Cardiac muscle cell (in vitro differentiated cells and primary cell): ENCODE results near the gene NEURL4. TPM values are rescaled to one million over a fixed set of nuclear protein-coding genes. Genes with fewer than 3 reads are reported as not detected.

Source experiments
- DNase-seq, 2 donors: peaks; one replicate each; pipeline versions ENCODE4 v3.0.0 to v3.0.0-alpha.2; 2010 to 2017; ENCODE audit warnings: low read depth in 1 of 2, low spot score in 1 of 2
- H3K27ac ChIP-seq: fragments of 200-600 bp; sonication (generic); 2 replicates; pipeline ENCODE4 v1.5.1; 2016
- H3K27me3 ChIP-seq: fragments of 200-600 bp; sonication (generic); 2 replicates; pipeline ENCODE4 v1.6.0; 2016; ENCODE audit warnings: control low read depth
- H3K36me3 ChIP-seq: fragments of 200-600 bp; sonication (generic); 2 replicates; pipeline ENCODE4 v1.5.1; 2016; ENCODE audit warnings: control low read depth
- H3K4me1 ChIP-seq: fragments of 200-600 bp; sonication (generic); 2 replicates; pipeline ENCODE4 v1.8.1; 2017; ENCODE audit warnings: low read depth, mild to moderate bottlenecking, mixed run types
- H3K4me3 ChIP-seq: fragments of 200-600 bp; sonication (generic); 2 replicates; pipeline ENCODE4 v1.5.1; 2016; ENCODE audit warnings: mild to moderate bottlenecking
- H3K9me3 ChIP-seq: fragments of 200-600 bp; sonication (generic); 2 replicates; pipeline ENCODE4 v1.5.1; 2017; ENCODE audit warnings: low read depth, mild to moderate bottlenecking, control low read depth
- CTCF ChIP-seq: IDR thresholded peaks from 2 replicates; pipeline ENCODE4 v1.5.1; 2012; ENCODE audit warnings: low read depth, mild to moderate bottlenecking, low read length
- polyA plus RNA-seq: library from polyadenylated mRNA; unstranded; fragments of >200 nt; fragmentation: Nextera tagmentation; extraction: Ambion mirVana; gene quantifications from 2 replicates; pipeline ENCODE4 v1.2.1, GENCODE V29; 2016
- total RNA-seq: library from RNA; depleted of rRNA; stranded (reverse); fragments of >200 nt; gene quantifications from 2 replicates; pipeline ENCODE4 v1.2.3, GENCODE V29; 2016

Gene NEURL4
- total and polyA plus RNA-seq, 2 experiments from 2014 or later, result 15.5 to 32.4 TPM

DNA sequence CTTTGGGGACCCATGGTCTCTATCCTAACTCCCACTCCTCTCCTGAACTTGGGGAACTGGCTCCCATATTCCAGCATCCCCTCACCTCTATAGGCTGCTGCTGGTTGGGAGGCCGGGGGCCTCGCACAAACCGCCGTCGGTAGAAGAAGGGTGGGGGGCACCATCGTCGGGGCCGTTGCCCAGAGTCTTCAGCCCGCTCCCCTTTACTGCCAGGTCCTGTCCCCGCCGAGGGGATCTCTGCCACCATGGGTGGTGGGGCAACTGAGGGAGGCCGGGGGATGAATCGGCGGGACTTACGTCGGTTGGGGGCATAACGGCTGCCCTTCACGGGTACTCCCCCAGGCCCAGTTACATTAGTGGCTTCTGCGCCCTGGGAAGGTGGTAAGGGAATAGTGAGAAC lies 39.0 kb downstream of the NEURL4 start:
- no peaks in the 10 kb centered on the region for H3K27me3 ChIP-seq
- H3K27ac ChIP-seq, result no peak overlapping the region
- no peak for DNase-seq
- H3K4me1 ChIP-seq, result peaks cover 35% of the 10 kb centered on the region
- no peak overlapping the region for H3K4me3 ChIP-seq
- no peak for TF ChIP-seq CTCF
- no peaks in the 10 kb centered on the region for H3K9me3 ChIP-seq
- peaks cover 17% of the 10 kb centered on the region for H3K36me3 ChIP-seq

DNA sequence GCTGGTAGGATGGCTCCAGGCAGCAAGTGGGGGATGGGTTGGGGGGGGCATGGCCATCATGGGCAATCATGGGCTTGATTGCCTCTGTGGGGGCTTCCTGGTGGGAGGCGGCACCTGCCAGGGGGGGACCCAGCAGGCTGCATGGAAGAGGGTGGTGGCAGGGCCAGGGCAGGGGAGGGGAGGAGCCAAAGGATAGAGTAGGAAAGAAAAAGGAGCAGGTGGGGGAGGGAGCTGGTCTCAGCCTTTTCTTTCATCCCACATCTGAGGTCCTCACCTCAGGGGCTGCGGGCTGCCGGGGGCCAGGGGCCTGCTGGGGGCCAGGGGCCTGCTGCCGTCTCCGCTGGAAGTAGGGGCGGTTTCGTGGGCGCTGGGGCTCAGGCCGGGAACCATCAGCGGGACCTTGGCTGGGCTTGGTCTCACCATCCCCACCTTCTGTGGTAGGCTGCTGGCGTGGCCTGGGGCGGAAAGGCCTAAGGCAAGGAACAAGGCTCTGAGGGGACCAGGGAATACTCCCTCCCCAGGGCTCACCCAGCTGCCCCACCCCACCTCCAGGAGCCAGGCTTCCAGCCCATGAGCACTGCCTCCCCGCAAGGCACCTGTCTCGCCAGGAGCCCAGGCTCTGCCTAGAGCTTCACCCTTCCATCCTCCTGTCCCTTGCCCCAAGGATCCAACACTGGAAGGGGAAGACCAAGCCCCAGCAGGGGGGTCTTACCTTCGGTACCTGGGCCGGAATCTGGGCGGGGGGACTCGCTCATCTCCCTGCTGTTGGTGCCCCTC lies 39.7 kb downstream of the NEURL4 start:
- TF ChIP-seq CTCF, result no peak
- Histone ChIP-seq H3K27me3 (no peaks in the 10 kb centered on the region), H3K4me3 (no peak overlapping the region), H3K36me3 (peaks cover 24% of the 10 kb centered on the region), H3K9me3 (no peaks in the 10 kb centered on the region), H3K27ac (peak overlapping the region; percentile 34), H3K4me1 (peaks cover 35% of the 10 kb centered on the region)
- no peak for DNase-seq

DNA sequence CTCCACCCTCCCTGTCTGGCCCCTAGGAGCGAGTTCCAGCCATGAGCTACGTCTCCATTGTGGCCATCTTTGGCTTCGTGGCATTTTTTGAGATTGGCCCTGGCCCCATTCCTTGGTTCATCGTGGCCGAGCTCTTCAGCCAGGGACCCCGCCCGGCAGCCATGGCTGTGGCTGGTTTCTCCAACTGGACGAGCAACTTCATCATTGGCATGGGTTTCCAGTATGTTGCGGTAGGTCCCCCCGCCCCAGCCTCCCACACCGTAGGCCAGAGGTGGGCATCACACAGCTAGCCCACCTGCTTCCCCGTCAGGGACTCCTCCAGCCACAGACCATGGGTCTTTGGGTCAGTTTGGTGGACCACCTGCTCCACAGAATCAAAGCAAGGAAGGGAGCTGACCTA lies 43.5 kb downstream of the NEURL4 start:
- Histone ChIP-seq H3K4me1 (peaks cover 2% of the 10 kb centered on the region), H3K4me3 (no peak overlapping the region), H3K27ac (no peak overlapping the region), H3K27me3 (no peaks in the 10 kb centered on the region), H3K36me3 (peaks cover 27% of the 10 kb centered on the region), H3K9me3 (no peaks in the 10 kb centered on the region)
- no peak for TF ChIP-seq CTCF
- DNase-seq, result no peak

DNA sequence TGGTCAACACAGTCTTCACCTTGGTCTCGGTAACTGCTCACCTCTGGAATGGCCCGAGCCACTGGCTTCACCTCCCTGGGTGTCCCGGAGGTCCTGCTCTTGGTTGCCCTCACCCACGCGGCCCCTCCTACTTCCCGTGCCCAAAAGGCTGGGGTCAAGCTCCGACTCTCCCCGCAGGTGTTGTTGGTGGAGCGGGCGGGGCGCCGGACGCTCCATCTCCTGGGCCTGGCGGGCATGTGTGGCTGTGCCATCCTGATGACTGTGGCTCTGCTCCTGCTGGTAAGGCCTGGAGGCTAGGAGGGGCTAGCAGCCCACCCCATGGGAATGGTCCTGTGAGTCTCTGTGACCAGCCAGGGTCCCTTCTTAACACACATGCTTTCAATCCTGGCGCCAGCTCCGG lies 44.2 kb downstream of the NEURL4 start:
- no peak for TF ChIP-seq CTCF
- H3K36me3 ChIP-seq, result peaks cover 27% of the 10 kb centered on the region
- H3K27ac ChIP-seq, result no peak overlapping the region
- H3K4me3 ChIP-seq, result no peak overlapping the region
- H3K9me3 ChIP-seq, result no peaks in the 10 kb centered on the region
- no peak for DNase-seq
- no peaks in the 10 kb centered on the region for H3K27me3 ChIP-seq
- no peaks in the 10 kb centered on the region for H3K4me1 ChIP-seq

DNA sequence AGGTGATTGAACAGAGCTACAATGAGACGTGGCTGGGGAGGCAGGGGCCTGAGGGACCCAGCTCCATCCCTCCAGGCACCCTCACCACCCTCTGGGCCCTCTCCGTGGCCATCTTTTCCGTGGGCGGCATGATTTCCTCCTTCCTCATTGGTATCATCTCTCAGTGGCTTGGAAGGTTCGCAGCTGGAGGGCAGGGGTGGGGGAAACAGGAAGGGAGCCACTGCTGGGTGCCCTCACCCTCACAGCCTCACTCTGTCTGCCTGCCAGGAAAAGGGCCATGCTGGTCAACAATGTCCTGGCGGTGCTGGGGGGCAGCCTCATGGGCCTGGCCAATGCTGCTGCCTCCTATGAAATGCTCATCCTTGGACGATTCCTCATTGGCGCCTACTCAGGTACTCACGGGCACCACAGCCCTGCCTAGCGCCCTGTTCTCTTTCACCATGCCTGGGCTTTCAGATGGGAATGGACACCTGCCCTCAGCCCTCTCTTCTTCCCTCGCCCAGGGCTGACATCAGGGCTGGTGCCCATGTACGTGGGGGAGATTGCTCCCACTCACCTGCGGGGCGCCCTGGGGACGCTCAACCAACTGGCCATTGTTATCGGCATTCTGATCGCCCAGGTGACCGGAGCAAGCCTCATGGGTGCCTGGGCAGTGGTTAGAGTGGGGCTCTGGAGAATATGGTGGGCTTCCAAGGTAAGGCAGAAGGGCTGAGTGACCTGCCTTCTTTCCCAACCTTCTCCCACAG lies 45.5 kb downstream of the NEURL4 start:
- no peaks in the 10 kb centered on the region for H3K27me3 ChIP-seq
- DNase-seq, result no peak
- no peak overlapping the region for H3K27ac ChIP-seq
- no peak overlapping the region for H3K4me3 ChIP-seq
- H3K36me3 ChIP-seq, result peaks cover 27% of the 10 kb centered on the region
- no peaks in the 10 kb centered on the region for H3K4me1 ChIP-seq
- no peaks in the 10 kb centered on the region for H3K9me3 ChIP-seq
- TF ChIP-seq CTCF, result no peak
